Retina (tissue), 1 donor: ENCODE data around the gene SORBS1.
"Not testable (repeated sequence)": the region's sequence is repeated elsewhere in the genome, so short reads cannot be mapped to it uniquely, and the experiment has no call there.

Source experiments
- DNase-seq: peaks from one replicate; pipeline ENCODE4 v3.0.0-alpha.2; 2016

SORBS1 gene

DNA sequence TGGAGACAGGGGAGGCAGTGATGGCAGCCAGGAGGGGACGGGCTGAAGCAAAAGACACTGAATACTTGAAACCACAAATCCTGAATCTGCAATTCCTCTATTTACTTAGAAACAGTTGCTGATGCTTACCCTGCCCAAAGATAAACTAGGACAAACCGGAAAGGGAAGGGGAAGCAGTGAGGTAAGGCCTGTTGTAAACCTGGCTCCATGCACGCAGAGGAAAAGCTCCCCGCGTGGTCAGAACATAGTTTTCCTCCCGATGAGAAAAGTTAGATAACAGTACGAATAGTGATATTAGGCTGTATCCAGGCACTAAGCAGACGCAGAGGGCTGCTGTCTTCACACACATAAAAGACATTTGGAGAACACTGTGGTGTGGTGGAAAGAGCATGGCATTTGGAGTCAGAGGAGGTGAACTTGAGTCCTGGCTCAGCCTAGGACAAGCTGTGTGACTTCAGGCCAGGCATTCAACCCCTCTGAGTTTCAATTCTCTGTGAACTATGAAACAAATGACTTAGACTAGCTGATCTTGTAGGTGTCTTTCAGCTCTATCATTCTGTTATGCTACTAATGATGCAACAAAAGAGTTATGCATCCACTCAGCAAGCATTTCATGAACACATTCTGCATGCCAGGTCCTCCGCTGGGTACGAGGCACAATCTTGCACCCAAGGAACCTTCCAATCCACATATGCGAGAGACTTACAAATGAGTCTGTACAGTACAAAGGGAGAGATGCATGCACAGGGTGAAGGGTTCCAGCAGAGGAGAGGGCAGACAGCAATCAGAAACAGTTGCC lies 80.9 kb downstream of the SORBS1 start:
- DNase-seq = no peak

DNA sequence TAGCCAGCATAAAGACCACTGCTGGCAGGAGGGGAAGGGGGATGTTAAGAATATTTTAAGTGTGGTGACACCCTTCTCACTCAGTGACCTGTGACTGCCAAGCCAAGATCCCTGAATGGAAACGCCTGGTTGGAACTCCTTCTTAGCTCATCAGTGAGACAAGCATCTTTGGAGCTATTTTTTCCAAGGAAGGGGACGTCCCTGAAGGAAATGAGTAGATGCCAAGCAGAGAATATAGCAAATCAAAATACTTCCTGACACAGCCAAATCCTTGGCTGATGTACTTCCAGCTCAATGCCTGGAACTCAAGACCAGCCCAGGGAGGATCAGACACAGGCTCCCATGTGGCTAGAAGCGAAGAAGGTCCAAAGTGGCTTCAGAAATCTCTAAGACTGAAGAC lies 82.2 kb downstream of the SORBS1 start:
- no peak for DNase-seq

DNA sequence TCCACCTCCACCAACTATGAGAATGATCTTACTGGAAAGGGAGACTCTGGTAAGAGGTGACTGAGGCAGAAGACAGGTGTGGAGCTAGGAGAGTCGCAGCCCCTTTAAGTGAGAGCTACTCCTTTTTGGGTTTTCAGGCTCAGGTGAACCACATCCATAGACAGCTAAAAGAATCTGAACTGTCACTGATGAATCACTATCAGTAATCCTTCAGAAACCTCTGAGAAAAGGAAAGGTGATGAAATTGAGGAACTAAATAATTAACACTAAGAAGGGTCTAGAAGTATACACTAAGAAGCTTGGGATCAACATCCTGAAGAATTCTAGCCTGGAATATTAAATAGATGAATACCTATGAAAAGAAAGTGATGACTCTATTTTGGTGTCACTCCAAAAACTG lies 83.0 kb downstream of the SORBS1 start:
- DNase-seq = no peak

DNA sequence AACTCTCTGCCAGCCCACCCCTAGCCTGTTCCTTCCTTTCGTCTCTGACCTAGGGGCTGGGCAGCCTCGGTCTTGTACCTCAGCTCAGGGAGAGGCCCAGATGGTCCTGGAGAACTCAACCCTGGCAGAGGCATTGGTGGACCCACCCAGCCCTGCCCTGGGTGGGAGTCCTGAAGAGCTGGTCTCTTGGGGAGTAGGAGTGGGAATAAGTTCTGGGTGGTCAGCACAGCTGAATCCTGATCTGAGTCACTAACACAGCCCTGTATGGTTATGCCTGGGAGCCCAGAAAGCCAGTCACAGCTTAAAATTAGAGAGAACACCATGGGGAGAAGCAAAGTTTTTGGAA lies 84.0 kb downstream of the SORBS1 start:
- DNase-seq = no peak

DNA sequence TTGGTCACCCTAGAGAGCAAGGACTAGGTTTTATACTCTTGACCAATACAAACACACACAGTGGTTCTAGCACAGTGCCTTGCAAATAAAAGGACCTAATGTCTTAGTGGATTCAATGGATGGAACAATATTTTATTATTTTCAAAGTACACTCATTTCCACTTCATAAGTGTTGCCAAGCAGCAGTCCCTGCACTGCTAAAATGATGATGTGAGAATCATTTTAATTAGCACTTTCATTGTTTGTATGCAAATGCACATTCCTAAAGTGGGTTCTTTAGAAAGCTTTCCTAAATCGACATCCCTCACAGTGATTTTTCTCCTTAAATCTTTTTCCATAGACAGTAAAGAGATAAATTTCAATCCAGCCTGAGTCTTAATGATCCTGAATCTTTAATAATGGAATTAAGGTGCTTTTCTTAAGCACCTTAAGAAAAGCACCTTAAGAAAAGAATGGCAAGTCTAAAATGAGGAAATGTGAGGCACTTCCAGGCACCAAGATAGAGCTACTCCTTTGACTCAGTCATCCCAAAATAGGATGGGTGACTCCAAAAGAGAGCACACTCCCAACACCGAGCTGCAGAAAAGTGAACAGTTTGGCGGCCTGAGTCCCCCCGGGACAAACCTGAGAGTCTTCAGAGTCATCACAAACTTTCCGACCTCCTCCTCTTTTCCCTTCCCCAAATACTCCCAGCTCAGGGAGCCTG lies 84.5 kb downstream of the SORBS1 start:
- DNase-seq = no peak

DNA sequence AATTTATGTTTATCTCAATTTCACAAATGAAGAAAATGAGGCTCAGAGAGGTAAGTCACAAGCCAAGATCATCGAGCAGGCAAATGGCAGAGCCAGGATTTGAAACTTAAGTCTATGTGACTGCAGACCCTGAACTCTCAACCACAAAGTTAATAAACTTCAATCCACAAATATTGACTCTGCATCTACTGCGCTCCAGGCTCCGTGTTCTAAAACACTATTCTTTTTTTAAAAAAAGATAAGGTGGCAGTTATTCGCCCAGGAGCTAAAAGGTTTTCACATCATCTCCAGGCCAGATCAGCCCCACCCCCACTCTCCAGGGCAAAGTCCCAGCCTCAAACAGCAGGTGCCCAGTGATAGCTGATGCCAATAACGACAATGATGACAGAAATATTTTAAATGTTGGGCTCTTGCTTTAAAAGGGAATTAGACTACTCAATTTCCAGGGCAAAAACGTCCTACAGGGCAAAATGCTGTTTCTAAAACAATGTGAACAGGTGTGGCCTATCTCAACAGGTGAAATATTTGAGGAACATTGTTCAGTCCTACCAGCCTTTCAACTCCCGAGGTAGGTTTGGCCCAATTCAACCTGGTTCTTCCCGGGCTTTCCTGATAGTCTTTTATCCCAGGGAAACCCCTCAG lies 85.2 kb downstream of the SORBS1 start:
- DNase-seq = no peak

DNA sequence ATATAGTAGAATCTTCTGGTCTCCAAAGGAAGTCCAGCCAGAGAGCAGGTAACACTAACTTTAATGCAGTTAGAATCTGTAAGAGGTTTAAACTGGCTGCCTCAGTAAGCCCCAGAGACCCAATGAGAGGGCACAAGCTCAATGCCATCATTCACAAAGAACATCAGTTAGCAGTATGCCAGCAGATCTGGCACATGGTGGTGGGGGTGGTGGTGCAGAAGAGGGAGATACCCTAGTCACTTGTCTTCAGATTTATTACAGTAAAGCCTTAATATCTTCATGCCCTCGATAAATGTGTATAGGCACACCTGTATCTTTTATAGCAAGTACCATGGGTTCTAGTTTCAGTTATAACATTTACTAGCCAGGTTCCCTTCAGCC lies 86.2 kb downstream of the SORBS1 start:
- DNase-seq = no peak

DNA sequence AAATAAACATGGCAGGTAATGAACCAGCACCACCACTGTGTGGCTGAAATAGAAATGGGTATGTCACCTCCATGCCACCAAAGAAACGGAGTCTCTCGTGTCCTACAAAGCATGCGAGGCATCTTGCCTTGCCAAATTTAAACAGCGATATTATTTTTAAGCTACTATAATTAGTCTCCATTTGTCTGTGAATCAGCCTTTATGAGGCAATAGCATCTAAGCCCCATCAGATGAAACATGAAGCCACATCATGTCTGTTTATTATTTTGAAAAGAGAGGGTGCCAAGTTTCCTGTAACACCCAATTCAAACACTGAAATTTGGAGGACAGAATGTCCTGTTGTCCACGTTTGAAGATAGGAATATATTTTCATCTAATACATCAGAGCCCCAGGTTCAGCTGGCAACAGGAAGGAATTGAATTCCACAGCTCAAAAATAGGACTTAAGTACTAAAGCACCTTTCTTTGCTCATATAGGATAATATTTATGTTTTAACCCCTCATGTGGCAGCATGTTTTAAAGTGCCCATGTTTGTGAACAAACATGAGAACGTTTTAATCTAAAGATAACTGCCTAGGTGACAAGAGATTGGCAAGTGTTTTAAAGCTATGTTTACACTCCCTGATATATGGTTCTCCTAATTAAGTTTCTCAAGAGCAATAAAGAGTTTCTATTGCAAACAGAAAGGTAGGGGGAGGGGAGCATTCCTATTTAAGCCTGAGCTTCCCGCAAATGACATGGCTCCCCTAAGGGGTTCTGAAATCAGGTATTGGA lies 86.8 kb downstream of the SORBS1 start:
- no peak for DNase-seq

DNA sequence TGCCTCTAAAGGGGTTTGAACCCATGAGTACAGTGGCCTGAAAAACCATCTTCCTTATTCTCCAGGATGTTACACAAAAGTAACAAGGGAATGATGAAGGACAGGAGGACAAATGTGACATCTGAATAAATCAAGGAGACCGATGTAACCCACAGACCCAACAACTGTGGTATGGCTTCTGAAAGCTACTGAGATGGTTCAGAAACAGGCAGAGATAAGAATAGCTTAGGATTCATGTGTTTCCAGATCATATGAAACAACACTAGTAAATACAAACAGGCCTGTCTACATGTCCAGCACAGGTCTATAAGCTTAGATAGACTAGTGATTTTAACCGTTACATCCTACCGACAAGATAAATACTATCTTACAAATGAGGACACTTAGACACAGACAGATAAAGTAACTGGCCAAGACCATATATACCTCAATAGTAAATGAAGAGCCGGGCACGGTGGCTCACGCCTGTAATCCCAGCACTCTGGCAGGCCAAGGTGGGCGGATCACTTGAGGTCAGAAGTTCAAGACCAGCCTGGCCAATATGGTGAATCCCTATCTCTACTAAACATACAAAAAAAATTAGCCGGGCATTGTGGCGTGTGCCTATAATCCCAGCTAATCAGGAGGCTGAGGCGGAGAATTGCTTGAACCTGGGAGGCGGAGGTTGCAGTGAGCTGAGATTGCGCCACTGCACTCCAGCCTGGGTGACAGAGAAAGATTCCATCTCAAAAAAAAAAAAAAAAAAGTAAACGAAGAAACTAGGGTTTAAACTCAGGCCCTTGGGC lies 88.7 kb downstream of the SORBS1 start:
- no peak for DNase-seq

DNA sequence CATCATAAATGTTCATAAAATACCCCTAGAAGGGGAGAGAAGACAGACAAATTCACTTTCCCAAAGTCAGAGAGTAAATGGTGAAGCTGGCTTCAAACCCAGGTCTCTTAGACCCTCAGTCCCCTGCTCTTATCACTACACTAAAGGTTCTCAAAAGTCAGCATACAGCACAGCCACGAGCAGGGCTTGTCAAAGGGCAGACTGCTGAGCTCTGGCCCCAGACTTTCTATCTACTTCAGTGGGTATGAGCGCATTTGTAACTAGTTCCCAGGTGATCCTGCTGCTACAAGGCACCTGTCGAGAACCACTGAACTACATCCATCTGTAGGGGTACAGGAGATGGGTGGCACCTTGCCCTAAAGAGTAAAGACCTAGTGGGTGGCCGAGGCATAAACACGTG lies 91.5 kb downstream of the SORBS1 start:
- no peak for DNase-seq

DNA sequence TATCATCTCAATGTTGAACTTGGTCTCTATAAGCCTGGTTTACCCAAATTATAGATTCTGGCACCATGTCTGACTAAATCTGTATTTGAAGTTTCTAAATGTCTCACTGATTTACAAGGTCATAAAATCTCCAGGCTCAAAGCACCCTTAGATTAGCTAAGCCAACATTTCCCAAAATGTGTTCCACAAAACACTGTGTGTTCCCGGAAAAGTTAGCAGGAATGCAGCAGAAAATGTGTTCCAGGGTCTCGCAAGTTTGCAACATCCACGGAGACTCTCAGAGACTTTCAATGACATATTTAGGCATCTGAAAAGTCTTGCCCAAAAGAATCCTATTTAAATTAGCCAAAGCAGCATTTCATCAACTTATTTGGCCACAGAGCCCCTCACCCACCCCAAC lies 91.9 kb downstream of the SORBS1 start:
- DNase-seq = no peak

DNA sequence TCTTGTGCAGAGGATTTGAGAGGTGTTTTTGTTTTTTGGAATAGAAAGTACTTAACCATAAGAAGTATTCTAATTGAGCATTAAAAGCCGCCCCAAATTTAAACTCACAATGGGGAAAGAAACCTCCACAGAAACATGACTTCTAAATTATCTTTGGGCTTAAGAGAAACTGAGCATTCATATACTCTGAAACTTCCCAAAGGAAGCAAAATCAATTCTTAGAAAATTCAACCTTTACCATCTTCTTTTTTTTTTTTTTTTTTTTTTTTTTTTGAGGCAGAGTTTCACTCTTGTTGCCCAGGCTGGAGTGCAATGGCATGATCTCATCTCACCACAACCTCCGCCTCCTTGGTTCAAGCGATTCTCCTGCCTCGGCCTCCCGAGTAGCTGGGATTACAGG lies 93.5 kb downstream of the SORBS1 start:
- DNase-seq = not testable (repeated sequence)

DNA sequence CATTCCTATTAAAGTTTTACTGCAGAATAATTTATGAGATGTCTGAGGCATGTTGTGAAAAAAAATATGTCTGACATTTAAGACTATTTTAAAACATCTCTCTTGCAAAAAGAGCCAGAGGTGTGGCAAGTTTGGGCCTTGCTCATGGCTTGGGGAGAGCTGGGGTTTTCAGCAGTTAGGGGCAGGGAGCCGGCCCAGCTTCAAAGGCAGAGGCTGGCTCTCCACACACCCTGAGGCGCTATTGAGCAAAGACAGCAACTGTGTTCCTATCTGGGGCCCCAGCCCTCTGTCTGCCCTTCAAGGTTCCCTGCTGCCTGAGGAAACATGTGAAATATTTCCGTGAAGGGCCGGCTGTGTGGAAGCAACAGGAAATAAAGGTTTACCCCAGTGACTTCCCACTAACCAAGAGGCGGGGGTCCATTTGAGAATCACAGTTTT lies 94.0 kb downstream of the SORBS1 start:
- peak; percentile 56 for DNase-seq

DNA sequence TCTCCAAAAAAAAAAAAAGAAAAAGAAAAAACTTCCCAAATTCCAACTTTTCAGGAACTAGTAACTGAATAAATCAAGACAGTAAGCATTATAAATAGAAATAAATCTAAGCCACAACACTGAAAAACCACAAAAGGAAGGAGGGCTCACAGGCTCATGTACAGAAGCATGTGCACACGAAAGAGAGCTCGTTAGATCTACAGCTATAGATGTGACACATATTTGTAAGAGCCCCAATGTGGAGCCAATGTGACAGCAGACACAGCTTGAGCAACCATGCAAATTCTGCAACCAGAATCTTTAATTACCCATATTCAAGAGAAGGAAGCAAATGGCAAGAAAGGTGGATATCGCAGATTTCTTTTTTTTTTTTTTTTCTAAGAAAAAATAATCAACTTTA lies 94.7 kb downstream of the SORBS1 start:
- DNase-seq = no peak

DNA sequence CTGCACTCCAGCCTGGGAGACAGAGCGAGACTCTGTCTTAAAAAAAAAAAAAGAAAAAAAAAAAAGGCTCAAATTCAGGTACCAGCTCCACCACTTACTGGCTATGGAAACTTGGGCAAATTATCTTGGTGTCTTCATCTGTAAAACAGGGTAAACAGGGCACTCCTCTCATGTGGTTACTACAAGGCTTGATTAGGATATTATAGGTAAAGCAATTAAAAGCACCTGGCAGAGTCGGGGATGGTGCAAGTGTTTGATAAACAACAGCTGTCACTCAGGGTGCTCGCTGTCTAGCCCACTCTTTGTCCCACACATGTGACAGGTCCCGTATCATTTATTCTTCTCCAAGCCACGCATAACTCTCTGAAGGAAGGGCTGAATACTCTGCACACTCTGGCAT lies 96.9 kb downstream of the SORBS1 start:
- no peak for DNase-seq

DNA sequence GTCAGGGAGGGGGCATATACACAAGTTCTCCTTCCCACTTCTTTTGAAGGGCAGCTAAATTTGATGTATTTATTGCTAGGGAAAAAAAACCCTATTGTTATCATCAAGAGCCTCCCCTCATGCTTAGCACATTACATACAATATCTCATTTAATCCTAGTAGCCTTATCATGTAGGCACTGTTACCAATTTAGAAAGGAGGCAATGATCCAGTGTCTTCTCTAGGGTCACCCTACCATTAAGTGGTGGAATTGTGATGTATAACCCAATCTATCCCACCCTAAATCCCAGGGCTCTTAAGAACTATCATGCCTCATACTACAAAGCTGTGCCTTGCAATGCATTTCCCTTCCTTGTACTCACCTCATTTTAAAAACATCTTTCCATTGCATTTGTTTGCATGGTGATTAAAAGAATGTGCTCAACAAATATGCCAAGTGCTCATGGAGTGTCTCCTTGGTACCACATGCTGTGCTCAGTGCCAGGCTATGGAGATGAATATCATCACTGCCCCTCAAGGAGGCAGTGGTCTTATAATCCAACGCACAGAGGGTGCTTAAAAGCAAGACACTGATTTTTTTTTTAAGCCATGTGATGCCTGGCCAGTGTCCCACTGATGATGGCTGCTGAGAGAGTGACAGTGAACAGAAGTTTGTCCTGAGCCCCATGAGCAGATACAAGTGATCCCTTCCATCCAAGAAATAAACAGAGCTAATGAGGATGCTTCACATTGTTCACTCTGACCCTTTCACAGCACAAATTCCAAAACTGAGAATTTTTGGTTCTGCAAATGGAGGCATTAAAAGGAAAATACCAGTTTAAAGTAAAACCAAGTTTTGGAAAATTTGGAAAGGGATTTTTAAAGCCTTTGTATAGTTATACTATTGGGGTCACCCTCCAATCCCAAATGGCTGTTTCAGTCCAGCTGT lies 98.2 kb downstream of the SORBS1 start:
- DNase-seq = no peak

DNA sequence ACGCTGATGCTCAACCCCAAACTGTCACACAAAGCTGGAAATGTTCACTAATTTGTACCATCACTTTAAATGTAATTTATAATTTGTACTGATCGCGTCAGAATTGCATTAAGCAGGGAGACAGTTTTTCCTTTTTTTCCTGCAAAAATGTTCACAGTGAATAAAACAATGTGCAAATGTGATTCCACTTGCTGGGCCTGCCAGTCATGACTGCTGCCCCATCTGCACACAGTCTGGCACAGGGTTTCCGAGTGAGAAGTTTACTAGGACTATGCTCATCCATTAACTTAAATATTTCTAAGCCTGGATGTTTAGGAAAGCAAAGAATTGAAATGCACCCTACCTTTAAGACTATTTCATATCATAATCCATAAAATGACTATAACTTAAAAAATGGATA lies 99.6 kb downstream of the SORBS1 start:
- no peak for DNase-seq

DNA sequence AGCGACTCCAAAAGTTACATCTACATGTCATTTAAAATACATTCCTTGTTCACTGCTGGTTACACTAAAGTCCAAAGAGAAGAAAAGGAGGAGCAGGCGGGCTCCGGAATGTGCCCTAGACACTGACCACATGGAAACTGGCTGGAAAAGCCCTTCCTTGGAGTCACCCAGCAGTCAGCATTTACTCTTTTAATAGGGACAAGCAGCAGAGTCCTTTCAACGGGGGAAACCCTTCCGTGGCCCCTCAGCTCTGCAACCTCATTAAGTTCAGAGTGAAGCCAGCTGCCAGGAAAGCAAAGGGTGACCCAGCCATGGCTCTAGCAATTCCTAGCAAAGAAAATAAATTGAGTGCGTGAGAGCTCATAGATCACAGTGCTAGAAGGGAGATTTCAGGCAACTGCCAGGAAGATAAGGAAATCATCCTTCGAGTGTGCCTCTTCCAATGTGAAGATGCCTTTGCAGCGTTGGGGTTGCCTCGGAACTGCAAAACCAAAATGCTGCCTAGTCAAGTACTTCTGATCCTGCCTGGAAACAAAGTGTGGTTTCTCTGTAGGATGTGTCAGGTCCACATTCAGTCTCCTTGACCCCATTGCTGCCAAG lies 101.6 kb downstream of the SORBS1 start:
- peak; percentile 62 for DNase-seq

DNA sequence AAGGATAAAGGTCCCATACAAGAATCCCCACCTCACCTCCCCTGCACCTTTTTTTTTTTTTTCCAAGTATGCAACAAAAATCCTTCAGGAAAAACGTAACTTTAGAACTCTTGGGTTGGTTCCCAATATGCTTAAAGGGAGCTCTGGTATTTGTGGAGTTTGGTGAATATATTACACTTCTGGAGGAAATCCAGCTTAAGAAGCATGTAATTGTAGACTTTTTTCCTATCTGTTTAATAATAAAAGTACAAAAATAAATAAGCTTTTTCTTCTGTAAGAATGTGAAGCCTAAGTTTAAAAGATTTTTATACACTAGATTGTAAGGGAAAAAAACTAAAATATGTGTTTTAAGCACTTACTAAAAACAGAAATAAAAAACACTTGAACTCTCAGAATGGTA lies 102.3 kb downstream of the SORBS1 start:
- no peak for DNase-seq

DNA sequence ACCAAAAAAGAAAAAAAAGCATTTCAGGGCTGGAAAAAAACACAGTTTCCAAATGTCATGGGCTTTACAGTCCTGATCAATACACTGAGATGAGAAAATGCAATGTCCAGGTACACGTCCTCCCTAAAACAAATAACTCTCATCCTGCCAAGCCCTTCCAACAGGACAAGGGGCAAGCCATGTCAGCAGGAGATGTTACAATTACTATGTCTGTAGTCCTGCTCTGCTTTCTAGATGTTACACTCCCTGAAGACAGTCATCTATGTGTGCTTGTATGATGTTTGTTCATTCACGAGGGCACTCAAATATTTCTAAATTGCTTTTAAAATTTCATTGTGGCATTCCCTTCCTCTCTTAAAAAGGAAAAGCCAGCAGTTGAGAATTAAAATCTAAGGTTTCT lies 103.2 kb downstream of the SORBS1 start:
- no peak for DNase-seq

DNA sequence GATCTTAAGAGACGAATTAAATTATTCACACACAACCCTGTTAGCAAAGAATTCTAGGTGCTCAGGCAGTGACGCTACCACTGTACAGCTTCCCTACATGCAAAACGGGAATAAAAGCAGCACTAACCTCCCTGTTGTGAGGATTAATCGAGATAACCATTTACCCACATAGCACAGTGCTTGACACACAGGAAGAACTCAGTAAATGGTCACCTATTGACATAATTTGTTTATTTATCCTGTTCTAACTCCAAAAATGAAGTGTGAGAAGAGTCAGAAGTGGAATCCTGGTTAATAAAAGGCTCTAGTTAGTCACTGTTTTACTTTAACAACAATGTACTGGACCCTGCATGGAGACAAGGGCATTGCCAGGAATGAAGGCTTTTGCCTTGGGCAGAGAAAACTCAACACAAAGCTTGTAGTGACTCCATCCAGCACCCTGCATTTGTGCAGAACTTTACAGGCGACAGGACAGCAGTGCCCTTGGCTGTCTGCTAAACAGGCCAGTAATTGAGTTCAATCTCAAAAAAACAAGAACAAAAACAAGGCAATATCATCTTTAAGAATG lies 103.8 kb downstream of the SORBS1 start:
- no peak for DNase-seq
